Panc1 (cell line): Measurements from ENCODE around the gene GABRB1. TPM values are rescaled to one million over a fixed set of nuclear protein-coding genes. Genes with fewer than 3 reads are reported as not detected.

Experiments used
- ATAC-seq: fragments of 200-7000 bp; cut with Tn5 transposase; 2 replicates; pipeline ENCODE4 v1.9.1; 2020; ENCODE audit warnings: mild to moderate bottlenecking, moderate library complexity
- BruUV-seq: library from RNA; stranded (reverse); fragments of 400-500 nt; replicated peaks from 2 replicates; lab custom pipeline; 2021; lab: Mats Ljungman, UMichigan
- CTCF ChIA-PET: fragments of 300-600 bp; sonication (Branson Sonifier 250); formaldehyde crosslinking; loops from one replicate; lab custom pipeline; 2022; ENCODE audit warnings: antibody characterized with exemption; lab: Charles Lee
- POLR2A ChIA-PET: fragments of 300-600 bp; sonication (Branson Sonifier 250); formaldehyde crosslinking; loops from one replicate; lab custom pipeline; 2022; ENCODE audit warnings: antibody characterized with exemption; lab: Charles Lee
- DNase-seq: peaks from one replicate; pipeline ENCODE4 v3.0.0-alpha.2; 2010; ENCODE audit warnings: low read depth, low spot score
- H3K27ac ChIP-seq: 2 replicates; pipeline ENCODE4 v1.5.1; 2011; ENCODE audit warnings: mild to moderate bottlenecking, low read length, inconsistent platforms
- H3K27me3 ChIP-seq: fragments of 200-500 bp; sonication (Bioruptor generic); 2 replicates; pipeline ENCODE4 v1.6.0; 2014; ENCODE audit warnings: low read length, inconsistent platforms; ENCODE audit not compliant: control insufficient read depth, insufficient read depth
- H3K36me3 ChIP-seq: fragments of 200-500 bp; sonication (Bioruptor generic); 2 replicates; pipeline ENCODE4 v1.5.1; 2014; ENCODE audit warnings: inconsistent platforms, mild to moderate bottlenecking, low read length, moderate library complexity; ENCODE audit not compliant: control insufficient read depth, insufficient read depth
- H3K4me1 ChIP-seq: 2 replicates; pipeline ENCODE4 v1.5.1; 2011; ENCODE audit warnings: inconsistent platforms, mild to moderate bottlenecking, low read length, moderate library complexity; ENCODE audit not compliant: control insufficient read depth, insufficient read depth
- H3K4me3 ChIP-seq, 2 experiments: 2 replicates each; pipeline ENCODE4 v1.5.1; 2011 to 2012; ENCODE audit warnings: low read depth in 2 of 2, low read length in 2 of 2, mild to moderate bottlenecking in 2 of 2, inconsistent platforms in 1 of 2, moderate library complexity in 1 of 2
- H3K9me3 ChIP-seq: fragments of 200-500 bp; sonication (Bioruptor generic); 2 replicates; pipeline ENCODE4 v1.5.1; 2014; ENCODE audit warnings: low read depth, mild to moderate bottlenecking, inconsistent platforms, low read length, moderate library complexity; ENCODE audit not compliant: control insufficient read depth, insufficient read depth
- CTCF ChIP-seq: fragments of 450-650 bp; IDR thresholded peaks from 2 replicates; pipeline ENCODE4 v1.5.1; 2017; ENCODE audit warnings: mild to moderate bottlenecking
- POLR2AphosphoS5 ChIP-seq: IDR thresholded peaks from 2 replicates; pipeline ENCODE4 v1.6.1; 2012; ENCODE audit warnings: mild to moderate bottlenecking, low read depth, low read length, moderate library complexity
- REST ChIP-seq, 2 experiments: IDR thresholded peaks; 2 replicates each; pipeline ENCODE4 v1.6.1; 2011 to 2012; ENCODE audit warnings: low read depth in 2 of 2, control low read depth in 1 of 2, low read length in 1 of 2, mild to moderate bottlenecking in 1 of 2, moderate library complexity in 1 of 2; ENCODE audit not compliant: insufficient read depth in 1 of 2
- SIN3A ChIP-seq: IDR thresholded peaks from 2 replicates; pipeline ENCODE4 v1.6.1; 2012; ENCODE audit warnings: low read depth, mild to moderate bottlenecking, low read length, moderate library complexity, borderline replicate concordance; ENCODE audit not compliant: insufficient read depth
- TCF7L2 ChIP-seq: IDR thresholded peaks from 2 replicates; pipeline ENCODE4 v1.6.1; 2011; ENCODE audit warnings: mild to moderate bottlenecking, low read depth, low read length, inconsistent platforms
- in situ Hi-C: cut with HindIII; loops from 2 replicates; pipeline ENCODE4 v1.10.0; 2016; ENCODE audit warnings: low sequenced_read_pairs, low pct_unique_long_range_greater_than_20kb
- intact Hi-C: fragments of 100-400 bp; cut with micrococcal nuclease; formaldehyde crosslinking; loops from one replicate; pipeline ENCODE4 v1.10.0; 2022; ENCODE audit not compliant: unreplicated experiment
- total RNA-seq: library from RNA; stranded (reverse); gene quantifications from one replicate; pipeline ENCODE4 v1.2.1, GENCODE V29; 2021; ENCODE audit not compliant: unreplicated experiment

GABRB1 gene
- total RNA-seq, 1 experiment from 2014 or later = not detected

GRCh38 chr4:47368211-47368610, 336.8 kb downstream of the GABRB1 start:
- CTCF ChIA-PET = no interaction called here

GRCh38 chr4:47372561-47372960, 341.2 kb downstream of the GABRB1 start:
- DNase-seq (no peak), ATAC-seq (no peak)
- Histone ChIP-seq H3K36me3 (no peaks in the 10 kb centered on the region), H3K4me3 (no peak overlapping the region), H3K9me3 (no peaks in the 10 kb centered on the region), H3K27me3 (no peaks in the 10 kb centered on the region), H3K27ac (no peak overlapping the region), H3K4me1 (no peaks in the 10 kb centered on the region)
- ChIA-PET CTCF (no interaction called here), POLR2A (no interaction called here)
- in situ Hi-C loops = no loop called here
- intact Hi-C loops = no loop called here
- no TSS peak for BruUV-seq
- TF ChIP-seq TCF7L2 (no peak), POLR2AphosphoS5 (no peak), REST (IDR thresholded peaks at IDR 0.05; ENCODE audit: insufficient read depth in 1 of 2, low read depth in 2 of 2, low read length in 1 of 2) (no peak), CTCF (no peak), SIN3A (no peak)

More at GRCh38 chr4:47368211-47368610, 336.8 kb downstream of the GABRB1 start:
- POLR2A ChIA-PET = no interaction called here
- no peaks in the 10 kb centered on the region for H3K27me3 ChIP-seq
- H3K9me3 ChIP-seq = no peaks in the 10 kb centered on the region
- H3K27ac ChIP-seq = no peak overlapping the region
- no peak for TF ChIP-seq SIN3A
- no peak for TF ChIP-seq POLR2AphosphoS5
- no peak for TF ChIP-seq TCF7L2
- no peak for TF ChIP-seq CTCF
- TF ChIP-seq REST (IDR thresholded peaks at IDR 0.05; ENCODE audit: insufficient read depth in 1 of 2, low read depth in 2 of 2, low read length in 1 of 2) = no peak
- H3K4me3 ChIP-seq = no peak overlapping the region
- intact Hi-C loops (no loop called here), in situ Hi-C loops (no loop called here)
- H3K4me1 ChIP-seq = no peaks in the 10 kb centered on the region
- ATAC-seq (no peak), DNase-seq (no peak)
- BruUV-seq = no TSS peak
- no peaks in the 10 kb centered on the region for H3K36me3 ChIP-seq
